ENCODE results near the gene MRPS18B. TPM values are rescaled to one million over a fixed set of nuclear protein-coding genes. Genes with fewer than 3 reads are reported as not detected.

Gene MRPS18B
- total and polyA plus RNA-seq, 2 of the 13 experiments (the other 11 are each of a cell fraction or from before 2014, with no cell fraction given) = 125 to 131 TPM

DNA sequence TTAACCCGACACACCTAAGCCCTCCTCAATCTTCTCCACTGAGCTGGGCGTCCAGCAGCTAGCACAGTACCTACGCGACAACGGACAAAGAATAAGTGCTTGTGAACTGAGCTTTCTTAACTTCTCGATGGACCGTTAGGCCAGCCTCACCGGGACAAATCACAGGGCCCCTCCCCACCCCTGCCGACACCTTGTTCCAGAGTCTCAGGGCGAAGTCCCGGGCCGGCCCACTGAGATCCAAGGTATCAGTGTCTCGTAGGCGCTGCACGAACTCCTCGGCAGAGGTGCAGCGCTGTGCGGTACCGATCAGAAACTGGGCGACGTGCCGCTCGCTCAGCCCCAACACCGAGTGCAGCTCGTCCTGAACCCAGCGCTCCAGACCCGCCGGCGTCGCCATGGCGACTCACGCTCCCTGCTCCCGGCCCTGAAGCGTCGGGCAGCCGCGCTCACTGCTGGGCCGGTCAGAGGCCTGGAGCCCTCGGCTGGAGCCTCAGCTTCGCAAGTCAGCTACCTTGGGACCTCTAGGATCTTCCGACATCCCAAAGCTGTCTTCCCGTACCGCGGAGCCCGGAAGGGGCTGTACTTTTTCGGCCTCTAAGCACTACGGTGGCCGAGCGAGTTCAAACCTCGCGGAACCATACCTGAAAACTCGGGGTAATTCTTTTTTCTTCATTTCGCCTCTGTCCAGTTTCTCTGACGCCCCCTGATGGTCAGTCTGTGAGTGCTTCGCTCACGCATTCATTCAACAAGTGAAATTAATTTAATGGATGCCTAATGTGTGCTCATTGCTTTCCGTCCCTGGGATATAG is 55.0 kb downstream of the MRPS18B start, which contains the start of gene DHX16 (continued):
- TF ChIP-seq, protein P1, sequence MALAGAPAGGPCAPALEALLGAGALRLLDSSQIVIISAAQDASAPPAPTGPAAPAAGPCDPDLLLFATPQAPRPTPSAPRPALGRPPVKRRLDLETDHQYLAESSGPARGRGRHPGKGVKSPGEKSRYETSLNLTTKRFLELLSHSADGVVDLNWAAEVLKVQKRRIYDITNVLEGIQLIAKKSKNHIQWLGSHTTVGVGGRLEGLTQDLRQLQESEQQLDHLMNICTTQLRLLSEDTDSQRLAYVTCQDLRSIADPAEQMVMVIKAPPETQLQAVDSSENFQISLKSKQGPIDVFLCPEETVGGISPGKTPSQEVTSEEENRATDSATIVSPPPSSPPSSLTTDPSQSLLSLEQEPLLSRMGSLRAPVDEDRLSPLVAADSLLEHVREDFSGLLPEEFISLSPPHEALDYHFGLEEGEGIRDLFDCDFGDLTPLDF (CRISPR knock-in tag; IDR thresholded peaks at IDR 0.05) = peak; percentile 29; the same call in 1 of the 2 replicates
- TF ChIP-seq ZNF232 (CRISPR knock-in tag; IDR thresholded peaks at IDR 0.05; ENCODE audit: borderline replicate concordance) (peak; percentile 29; the same call in 1 of the 2 replicates), NR3C1 (CRISPR knock-in tag; IDR thresholded peaks at IDR 0.05) (no peak), ZNF879 (CRISPR knock-in tag; IDR thresholded peaks at IDR 0.05) (peak; percentile 57; the same call in 1 of the 2 replicates), ZNF670 (CRISPR knock-in tag; IDR thresholded peaks at IDR 0.05; ENCODE audit: borderline replicate concordance) (peak; percentile 64; the same call in 1 of the 2 replicates), ZNF563 (CRISPR knock-in tag; IDR thresholded peaks at IDR 0.05) (no peak), PITX1 (CRISPR knock-in tag; IDR thresholded peaks at IDR 0.05) (no peak), ZNF367 (CRISPR knock-in tag; IDR thresholded peaks at IDR 0.05; ENCODE audit: borderline replicate concordance) (no peak), CREB1 (IDR thresholded peaks at IDR 0.05) (0 out of 2 replicates have a peak, but pooled peaks have one; percentile 19), CREB1 (CRISPR knock-in tag; IDR thresholded peaks at IDR 0.05) (peak; percentile 83), REPIN1 (CRISPR knock-in tag; IDR thresholded peaks at IDR 0.05; ENCODE audit: borderline replicate concordance, low read depth) (peak; percentile 90), ZNF567 (CRISPR knock-in tag; IDR thresholded peaks at IDR 0.05; ENCODE audit: borderline replicate concordance) (peak; percentile 90), ZNF136 (CRISPR knock-in tag; IDR thresholded peaks at IDR 0.05; ENCODE audit: low read depth) (peak; percentile 97), GATAD1 (CRISPR knock-in tag; IDR thresholded peaks at IDR 0.05) (peak; percentile 96), RARG (CRISPR knock-in tag; IDR thresholded peaks at IDR 0.05; ENCODE audit: low read depth) (no peak), HOXD1 (CRISPR knock-in tag; IDR thresholded peaks at IDR 0.05) (0 out of 2 replicates have a peak, but pooled peaks have one; percentile 60), ZNF788 (CRISPR knock-in tag; IDR thresholded peaks at IDR 0.05; ENCODE audit: borderline replicate concordance) (peak; percentile 90), MTA3 (CRISPR knock-in tag; IDR thresholded peaks at IDR 0.05) (no peak), SNAPC2 (CRISPR knock-in tag; IDR thresholded peaks at IDR 0.05) (no peak), IRX3 (CRISPR knock-in tag; IDR thresholded peaks at IDR 0.05; ENCODE audit: borderline replicate concordance, low read depth) (no peak; the same call in 1 of the 2 replicates), ZNF577 (CRISPR knock-in tag; IDR thresholded peaks at IDR 0.05; ENCODE audit: borderline replicate concordance, low read depth) (no peak), ZNF335 (CRISPR knock-in tag; IDR thresholded peaks at IDR 0.05) (no peak; the same call in 1 of the 2 replicates), AGO1 (IDR thresholded peaks at IDR 0.05; ENCODE audit: low read depth, low read length, poor library complexity, severe bottlenecking) (peak; percentile 32), ZBTB43 (CRISPR knock-in tag; conservative IDR thresholded peaks at IDR 0.05) (no peak)
- TF ChIP-seq, protein P2, sequence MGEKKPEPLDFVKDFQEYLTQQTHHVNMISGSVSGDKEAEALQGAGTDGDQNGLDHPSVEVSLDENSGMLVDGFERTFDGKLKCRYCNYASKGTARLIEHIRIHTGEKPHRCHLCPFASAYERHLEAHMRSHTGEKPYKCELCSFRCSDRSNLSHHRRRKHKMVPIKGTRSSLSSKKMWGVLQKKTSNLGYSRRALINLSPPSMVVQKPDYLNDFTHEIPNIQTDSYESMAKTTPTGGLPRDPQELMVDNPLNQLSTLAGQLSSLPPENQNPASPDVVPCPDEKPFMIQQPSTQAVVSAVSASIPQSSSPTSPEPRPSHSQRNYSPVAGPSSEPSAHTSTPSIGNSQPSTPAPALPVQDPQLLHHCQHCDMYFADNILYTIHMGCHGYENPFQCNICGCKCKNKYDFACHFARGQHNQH (CRISPR knock-in tag; IDR thresholded peaks at IDR 0.05) = peak; percentile 93

Data from HepG2 (cell line).